Umbilical cord (tissue), 2 donors: ENCODE measurements around the gene PATZ1. TPM values are rescaled to one million over a fixed set of nuclear protein-coding genes. Genes with fewer than 3 reads are reported as not detected.
A peak's percentile ranks its signal among the peaks of the same experiment; 100 is the strongest.

Source experiments
- DNase-seq: peaks from one replicate; pipeline ENCODE4 v3.0.0-alpha.2; 2015; ENCODE audit warnings: low spot score
- total RNA-seq: library from RNA; depleted of rRNA; stranded (reverse); fragments of >200 nt; gene quantifications from one replicate; pipeline ENCODE4 v1.2.3, GENCODE V29; 2014; ENCODE audit warnings: low replicate concordance; ENCODE audit not compliant: insufficient read depth

The PATZ1 gene
- total RNA-seq, 1 donor from 2014 or later, result 9.1 TPM

GRCh38 chr22:31343235-31344191 is 2.6 kb downstream of the PATZ1 start:
- DNase-seq, result peak; percentile 61

- DNase-seq, result no peak
These were observed 3.6 kb downstream of the PATZ1 start for GRCh38 chr22:31342389-31343140.

- no peak for DNase-seq
These were observed 4.6 kb downstream of the PATZ1 start for GRCh38 chr22:31341386-31342088.

GRCh38 chr22:31340765-31341247 is 5.3 kb downstream of the PATZ1 start:
- no peak for DNase-seq

- DNase-seq, result no peak
These were observed 5.8 kb downstream of the PATZ1 start for GRCh38 chr22:31340360-31340759.

- no peak for DNase-seq
These were observed 6.9 kb downstream of the PATZ1 start for GRCh38 chr22:31339148-31339832.

GRCh38 chr22:31337178-31337577 is 9.0 kb downstream of the PATZ1 start:
- DNase-seq, result no peak

- DNase-seq, result no peak
These were observed 11.8 kb downstream of the PATZ1 start for GRCh38 chr22:31334329-31334728.

GRCh38 chr22:31333641-31334040 is 12.5 kb downstream of the PATZ1 start:
- DNase-seq, result no peak

GRCh38 chr22:31332886-31333285 is 13.3 kb downstream of the PATZ1 start:
- no peak for DNase-seq

- no peak for DNase-seq
These were observed 14.1 kb downstream of the PATZ1 start for GRCh38 chr22:31332010-31332409.

- no peak for DNase-seq
These were observed 16.5 kb downstream of the PATZ1 start for GRCh38 chr22:31329453-31330215.

GRCh38 chr22:31329029-31329428 is 17.1 kb downstream of the PATZ1 start:
- DNase-seq, result no peak

- DNase-seq, result no peak
These were observed 17.6 kb downstream of the PATZ1 start for GRCh38 chr22:31328544-31328960.

GRCh38 chr22:31327806-31328543 is 18.2 kb downstream of the PATZ1 start:
- peak; percentile 21 for DNase-seq

- DNase-seq, result no peak
These were observed 19.3 kb downstream of the PATZ1 start for GRCh38 chr22:31326877-31327276.

- no peak for DNase-seq
These were observed 22.3 kb downstream of the PATZ1 start for GRCh38 chr22:31323578-31324550.

GRCh38 chr22:31321421-31321820 is 24.7 kb downstream of the PATZ1 start:
- no peak for DNase-seq
